H1 (cell line): ENCODE data around the gene TCF7L1. TPM values are rescaled to one million over a fixed set of nuclear protein-coding genes. Genes with fewer than 3 reads are reported as not detected.

ENCODE experiments used
- CTCF ChIA-PET: fragments of 300-600 bp; sonication (Branson Sonifier 250); formaldehyde crosslinking; loops from one replicate; lab custom pipeline; 2021; ENCODE audit not compliant: partially characterized antibody; lab: Charles Lee
- POLR2A ChIA-PET: fragments of 300-600 bp; sonication (Branson Sonifier 250); formaldehyde crosslinking; loops from one replicate; lab custom pipeline; 2021; ENCODE audit warnings: inconsistent platforms; ENCODE audit not compliant: partially characterized antibody; lab: Charles Lee
- DNase-seq, 2 experiments: peaks; one replicate each; pipeline versions ENCODE4 v3.0.0 to v3.0.0-alpha.2; 2010 to 2022; ENCODE audit warnings: low spot score in 2 of 2, low read depth in 1 of 2, mixed read lengths in 1 of 2
- FAIRE-seq: peaks from 2 replicates; lab custom pipeline; 2011; peaks lifted over from hg19 to GRCh38; lab: Jason Lieb, UNC
- H2AFZ ChIP-seq: 2 replicates; pipeline ENCODE4 v1.8.1; 2012; ENCODE audit warnings: low read length, inconsistent platforms
- H2AK5ac ChIP-seq: 2 replicates; pipeline ENCODE4 v1.6.1; 2013; ENCODE audit warnings: low read depth, low read length
- H2BK120ac ChIP-seq: replicated peaks from 2 replicates; pipeline ENCODE3; 2013; ENCODE audit warnings: low read depth, low read length, inconsistent platforms
- H2BK12ac ChIP-seq: 2 replicates; pipeline ENCODE4 v1.6.1; 2013; ENCODE audit warnings: low read depth, low read length
- H2BK15ac ChIP-seq: 2 replicates; pipeline ENCODE4 v1.6.1; 2013; ENCODE audit warnings: low read length
- H2BK20ac ChIP-seq: 2 replicates; pipeline ENCODE4 v1.6.1; 2013; ENCODE audit warnings: low read length
- H2BK5ac ChIP-seq: 2 replicates; pipeline ENCODE4 v1.6.1; 2013; ENCODE audit warnings: low read depth, low read length
- H3K14ac ChIP-seq: 2 replicates; pipeline ENCODE4 v1.6.1; 2013; ENCODE audit warnings: inconsistent platforms; ENCODE audit not compliant: insufficient read length
- H3K18ac ChIP-seq: 2 replicates; pipeline ENCODE4 v1.6.1; 2013; ENCODE audit warnings: low read length; ENCODE audit errors: extremely low read depth
- H3K23ac ChIP-seq: 2 replicates; pipeline ENCODE4 v1.6.1; 2013; ENCODE audit warnings: inconsistent platforms; ENCODE audit not compliant: insufficient read length
- H3K23me2 ChIP-seq: 2 replicates; pipeline ENCODE4 v1.6.1; 2013; ENCODE audit warnings: low read depth, low read length
- H3K27ac ChIP-seq: 2 replicates; pipeline ENCODE4 v1.6.1; 2011; ENCODE audit warnings: low read depth, low read length, inconsistent platforms
- H3K27me3 ChIP-seq, 4 experiments: replicated peaks in 1 of 4; 1 replicate in 1 of 4; 2 replicates in 3 of 4; pipeline versions ENCODE4 v1.6.1 to v1.8.1; 2011 to 2013; ENCODE audit warnings: low read length in 3 of 4, mild to moderate bottlenecking in 3 of 4, inconsistent platforms in 2 of 4, mixed read lengths in 2 of 4, moderate library complexity in 1 of 4; ENCODE audit not compliant: control insufficient read depth in 3 of 4, insufficient read depth in 3 of 4; ENCODE audit errors: extremely low read depth in 1 of 4
- H3K36me3 ChIP-seq, 4 experiments: 2 replicates each; pipeline versions ENCODE4 v1.6.1 to v1.8.1; 2011 to 2013; ENCODE audit warnings: mild to moderate bottlenecking in 4 of 4, low read length in 3 of 4, moderate library complexity in 2 of 4, control low read depth in 1 of 4, inconsistent platforms in 1 of 4; ENCODE audit not compliant: insufficient read depth in 4 of 4, control insufficient read depth in 2 of 4
- H3K4ac ChIP-seq: replicated peaks from 2 replicates; pipeline ENCODE3; 2013; ENCODE audit warnings: low read length, low read depth, mixed read lengths, inconsistent platforms; ENCODE audit not compliant: insufficient read length
- H3K4me1 ChIP-seq, 4 experiments: replicated peaks in 1 of 4; 1 replicate in 1 of 4; 2 replicates in 3 of 4; pipeline versions ENCODE4 v1.6.1 to v1.8.1; 2011 to 2013; ENCODE audit warnings: low read length in 3 of 4, inconsistent platforms in 2 of 4, mixed read lengths in 1 of 4; ENCODE audit not compliant: insufficient read depth in 4 of 4, control insufficient read depth in 3 of 4
- H3K4me2 ChIP-seq, 2 experiments: 2 replicates each; pipeline versions ENCODE4 v1.6.1 to v1.8.1; 2011 to 2013; ENCODE audit warnings: low read depth in 2 of 2, low read length in 2 of 2, control low read depth in 1 of 2, inconsistent platforms in 1 of 2, mild to moderate bottlenecking in 1 of 2; ENCODE audit not compliant: insufficient read depth in 1 of 2
- H3K4me3 ChIP-seq, 4 experiments: fragments of 200-600, 300-600 bp in 1 of 4; sonication (generic), shearing (Covaris generic), sonication (Bioruptor Twin) in 1 of 4; 2 replicates each; pipeline versions ENCODE4 v1.5.1 to v1.8.1; 2011 to 2016; ENCODE audit warnings: low read length in 4 of 4, low read depth in 3 of 4, control low read depth in 2 of 4, inconsistent platforms in 2 of 4, mild to moderate bottlenecking in 2 of 4, mixed read lengths in 1 of 4, moderate library complexity in 1 of 4; ENCODE audit not compliant: insufficient read depth in 2 of 4; ENCODE audit errors: extremely low read depth in 1 of 4
- H3K56ac ChIP-seq: replicated peaks from 2 replicates; pipeline ENCODE3; 2013; ENCODE audit warnings: low read depth, mild to moderate bottlenecking, mixed read lengths, low read length, inconsistent platforms; ENCODE audit not compliant: insufficient read length
- H3K79me1 ChIP-seq: 2 replicates; pipeline ENCODE4 v1.6.1; 2013; ENCODE audit warnings: low read depth, low read length, control low read depth
- H3K79me2 ChIP-seq, 2 experiments: 2 replicates each; pipeline versions ENCODE4 v1.6.1 to v1.8.1; 2012 to 2013; ENCODE audit warnings: low read length in 2 of 2, mild to moderate bottlenecking in 2 of 2, inconsistent platforms in 1 of 2; ENCODE audit not compliant: insufficient read depth in 2 of 2, control insufficient read depth in 1 of 2
- H3K9ac ChIP-seq, 4 experiments: replicated peaks in 1 of 4; 1 replicate in 1 of 4; 2 replicates in 3 of 4; pipeline versions ENCODE4 v1.6.1 to v1.8.1; 2011 to 2013; ENCODE audit warnings: low read depth in 3 of 4, low read length in 3 of 4, control low read depth in 2 of 4, mild to moderate bottlenecking in 2 of 4, moderate library complexity in 2 of 4, inconsistent platforms in 1 of 4; ENCODE audit errors: extremely low read depth in 1 of 4
- H3K9me3 ChIP-seq, 2 experiments: 2 replicates each; pipeline versions ENCODE4 v1.6.1 to v1.8.1; 2012 to 2013; ENCODE audit warnings: mild to moderate bottlenecking in 2 of 2, moderate library complexity in 2 of 2, control low read depth in 1 of 2, inconsistent platforms in 1 of 2, low read depth in 1 of 2, low read length in 1 of 2, mixed read lengths in 1 of 2; ENCODE audit not compliant: insufficient read depth in 2 of 2
- H4K20me1 ChIP-seq, 2 experiments: replicated peaks in 1 of 2; 2 replicates each; pipeline versions ENCODE3 to v1.8.1; 2011 to 2013; ENCODE audit warnings: inconsistent platforms in 2 of 2, low read length in 2 of 2, mild to moderate bottlenecking in 1 of 2; ENCODE audit not compliant: insufficient read depth in 2 of 2, control insufficient read depth in 1 of 2
- H4K5ac ChIP-seq: 2 replicates; pipeline ENCODE4 v1.6.1; 2013; ENCODE audit warnings: low read length, low read depth, mixed read lengths, inconsistent platforms; ENCODE audit not compliant: insufficient read length
- H4K8ac ChIP-seq: 2 replicates; pipeline ENCODE4 v1.8.0; 2013; ENCODE audit warnings: mild to moderate bottlenecking, moderate library complexity, low read length, inconsistent platforms; ENCODE audit not compliant: insufficient read depth; ENCODE audit errors: extremely low read depth
- H4K91ac ChIP-seq: replicated peaks from 2 replicates; pipeline ENCODE3; 2013; ENCODE audit warnings: low read length, mixed read lengths, inconsistent platforms; ENCODE audit not compliant: insufficient read length
- BACH1 ChIP-seq: IDR thresholded peaks from 2 replicates; pipeline ENCODE4 v1.6.1; 2012; ENCODE audit warnings: low read length, improper control_type of control experiment
- POLR2AphosphoS5 ChIP-seq: IDR thresholded peaks from 2 replicates; pipeline ENCODE4 v1.6.1; 2011; ENCODE audit warnings: low read depth, low read length
- WGBS, 2 experiments: shearing (Covaris generic) in 1 of 2; methylation state at CpG; one replicate each; pipeline versions ENCODE4 v1.1.6 to v1.1.7; 2013 to 2015; ENCODE audit warnings: low lambda C conversion rate in 2 of 2, mixed read lengths in 2 of 2, inconsistent platforms in 1 of 2, low coverage in 1 of 2, missing lambda C conversion rate in 1 of 2; ENCODE audit not compliant: insufficient replicate concordance in 2 of 2, insufficient coverage in 1 of 2, insufficient read length in 1 of 2; ENCODE audit errors: extremely low coverage in 1 of 2, missing lambda C conversion rate in 1 of 2; 5-methylcytosine and 5-hydroxymethylcytosine counted together
- polyA plus RNA-seq, 7 experiments: library from polyadenylated mRNA; depleted of rRNA in 3 of 7; stranded (reverse) in 5 of 7; unstranded in 2 of 7; fragments of >200 nt in 5 of 7; fragments of 200-250 nt in 2 of 7; gene quantifications; 1 replicate in 5 of 7; 2 replicates in 1 of 7; 4 replicates in 1 of 7; pipeline versions ENCODE4 v1.2.1 to v1.2.3, GENCODE V29; 2011 to 2013; ENCODE audit warnings: missing spikeins in 2 of 7, mixed read lengths in 2 of 7
- total RNA-seq: library from RNA; stranded (reverse); fragmentation: NEBNext Ultra II Directional; extraction: Animal tissue kit (Norgen Biotek cat#: 25700); gene quantifications from 2 replicates; pipeline ENCODE4 v1.2.1, GENCODE V29; 2021

The TCF7L1 gene
- total and polyA plus RNA-seq, 2 of the 8 experiments (the other 6 are each of a cell fraction or from before 2014, with no cell fraction given): 27.5 to 108 TPM

DNA sequence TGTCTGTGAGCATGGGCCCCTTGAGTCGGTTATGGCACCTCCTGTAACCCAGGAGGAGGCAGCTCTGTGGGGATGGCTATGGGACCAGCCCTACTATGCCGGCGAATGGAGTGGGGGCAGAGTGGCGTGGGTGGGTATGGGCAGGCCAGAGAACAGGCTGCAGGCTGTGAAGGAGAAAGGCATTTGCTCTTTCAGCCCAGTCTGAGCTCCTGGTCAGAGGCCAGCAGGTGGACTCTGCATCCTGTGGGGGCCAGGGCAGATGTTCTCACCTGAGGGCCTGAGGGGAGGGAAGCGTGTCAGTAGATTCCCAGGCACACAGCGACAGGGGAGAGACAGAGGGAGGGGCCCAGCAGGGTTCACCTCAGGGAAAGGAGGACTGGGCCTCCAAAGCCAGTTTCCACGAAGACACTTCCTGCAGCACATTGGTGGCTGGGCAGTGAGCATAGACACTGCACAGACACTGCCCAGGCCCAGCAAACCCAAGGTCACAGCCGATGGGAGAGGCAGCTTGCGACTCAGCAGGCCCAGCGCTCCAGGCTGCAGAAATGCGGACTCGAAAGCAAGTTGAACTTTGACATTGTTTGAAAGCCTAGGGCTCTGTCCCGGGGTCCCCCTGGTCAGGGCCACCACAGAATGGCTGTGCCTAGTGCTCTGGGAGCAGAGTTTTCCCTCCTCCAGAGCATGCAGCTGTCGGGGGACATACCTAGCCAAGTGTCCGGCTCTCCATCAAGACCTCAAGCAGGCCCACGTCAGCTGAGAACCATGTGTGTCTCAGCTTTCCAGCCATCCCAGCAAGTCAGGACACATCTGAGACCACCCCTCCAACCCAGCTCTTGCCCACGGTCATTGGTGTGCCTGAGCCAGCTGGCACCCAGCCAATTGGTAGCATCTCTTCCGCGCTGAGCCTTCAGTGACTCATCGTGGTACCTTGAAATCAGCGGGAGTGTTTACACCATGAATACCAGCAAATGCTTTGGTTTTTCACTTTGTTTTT, 140.8 kb downstream of the TCF7L1 start:
- Histone ChIP-seq H4K5ac (no peak overlapping the region), H3K14ac (no peak overlapping the region), H3K23ac (no peak overlapping the region), H3K27ac (no peak overlapping the region), H2BK120ac (no peak overlapping the region), H4K8ac (no peak overlapping the region), H4K20me1 (peaks cover 13 to 28% of the 10 kb centered on the region in 2 experiments), H2BK5ac (0 out of 2 replicates have a peak overlapping the region, but pooled peaks have one; percentile 16), H3K18ac (no peak overlapping the region), H3K79me2 (peaks cover 0 to 86% of the 10 kb centered on the region in 2 experiments; a peak in 3 of 4 replicates), H3K4me2 (no peak overlapping the region), H3K9me3 (no peaks in the 10 kb centered on the region), H2BK12ac (0 out of 2 replicates have a peak overlapping the region, but pooled peaks have one; percentile 53), H3K79me1 (peaks cover 23% of the 10 kb centered on the region), H3K27me3 (no peaks in the 10 kb centered on the region), H3K56ac (no peak overlapping the region), H2BK20ac (no peak overlapping the region; the same call in 1 of the 2 replicates), H2BK15ac (no peak overlapping the region), H3K4me1 (peaks cover 5 to 24% (median 17%) of the 10 kb centered on the region in 4 experiments), H2AK5ac (no peak overlapping the region), H3K23me2 (no peaks in the 10 kb centered on the region), H3K4me3 (no peak overlapping the region), H2AFZ (no peak overlapping the region), H3K36me3 (no peaks in the 10 kb centered on the region), H4K91ac (no peak overlapping the region), H3K9ac (no peak overlapping the region), H3K4ac (no peak overlapping the region)
- WGBS, 2 experiments: 82% methylated on average over 20 of the region's 21 CpGs; no CpG with 5 or more reads in 1 of the 2 experiments
- DNase-seq: no peak
- ChIA-PET POLR2A (interaction anchor here (1.0 to 1.9 kb wide), 4 partner anchors 11 to 140 kb away, joined by 3 to 10 read pairs (median 4); partner anchors contain the start of gene TCF7L1), CTCF (interaction anchor here (0.9 to 15.9 kb wide), 9 partner anchors 12 to 208 kb away, joined by 3 to 283 read pairs (median 4); no protein-coding TSS in a partner anchor)
- FAIRE-seq: no peak
- TF ChIP-seq BACH1 (no peak), POLR2AphosphoS5 (peak; percentile 34; the same call in 1 of the 2 replicates)
